GM15510 (cell line): ENCODE data around the gene HS6ST1.

ENCODE experiments used
- POLR2A ChIP-seq: IDR thresholded peaks from 3 replicates; pipeline ENCODE4 v1.6.1; 2011; ENCODE audit warnings: borderline replicate concordance; ENCODE audit not compliant: insufficient read length; ENCODE audit errors: extremely low read depth

Gene HS6ST1

GRCh38 chr2:128320906-128321771 lies 2.5 kb upstream of the HS6ST1 start:
- no peak for TF ChIP-seq POLR2A

GRCh38 chr2:128320192-128320905 lies 1.7 kb upstream of the HS6ST1 start:
- no peak for TF ChIP-seq POLR2A

- no peak for TF ChIP-seq POLR2A
These were observed 1.0 kb upstream of the HS6ST1 start for GRCh38 chr2:128319631-128320191.

- no peak for TF ChIP-seq POLR2A
These were observed 1.3 kb downstream of the HS6ST1 start for GRCh38 chr2:128317181-128317898.

- no peak for TF ChIP-seq POLR2A
These were observed 1.9 kb downstream of the HS6ST1 start for GRCh38 chr2:128316777-128317180.

GRCh38 chr2:128315829-128316776 lies 2.6 kb downstream of the HS6ST1 start:
- TF ChIP-seq POLR2A, result no peak

GRCh38 chr2:128315122-128315828 lies 3.4 kb downstream of the HS6ST1 start:
- no peak for TF ChIP-seq POLR2A

- TF ChIP-seq POLR2A, result no peak
These were observed 4.1 kb downstream of the HS6ST1 start for GRCh38 chr2:128314348-128315121.

GRCh38 chr2:128313931-128314347 lies 4.7 kb downstream of the HS6ST1 start:
- TF ChIP-seq POLR2A, result no peak

GRCh38 chr2:128313091-128313836 lies 5.4 kb downstream of the HS6ST1 start:
- no peak for TF ChIP-seq POLR2A

GRCh38 chr2:128312411-128312810 lies 6.3 kb downstream of the HS6ST1 start:
- no peak for TF ChIP-seq POLR2A

GRCh38 chr2:128311755-128312341 lies 6.8 kb downstream of the HS6ST1 start:
- TF ChIP-seq POLR2A, result no peak

- no peak for TF ChIP-seq POLR2A
These were observed 7.4 kb downstream of the HS6ST1 start for GRCh38 chr2:128311216-128311754.
